AG20443 (cell line): Measurements from ENCODE around the gene ALLC.

Source experiments
- DNase-seq: peaks from one replicate; pipeline ENCODE4 v3.0.0; 2012; ENCODE audit warnings: low spot score, mixed read lengths

The ALLC gene

DNA sequence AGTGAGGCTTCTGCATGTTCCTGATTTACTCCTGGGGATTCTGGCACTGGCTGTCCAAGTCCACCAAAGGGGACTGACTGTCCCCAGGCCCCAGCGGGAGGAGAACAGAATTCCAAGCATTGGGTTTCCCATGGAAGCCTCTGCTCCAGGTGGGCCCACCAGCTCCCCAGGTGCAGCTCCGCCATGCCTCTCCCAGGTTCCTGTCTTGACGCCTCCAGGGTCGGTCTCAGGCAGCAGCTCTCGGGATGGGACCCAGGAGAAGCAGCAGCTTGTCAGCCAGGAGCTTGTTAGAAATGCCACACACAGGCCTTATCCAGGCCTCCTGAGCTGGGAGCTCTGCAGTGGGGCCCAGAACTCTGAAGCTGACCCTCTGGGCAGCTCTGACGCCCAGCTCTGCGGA, 93.3 kb downstream of the ALLC start:
- no peak for DNase-seq

DNA sequence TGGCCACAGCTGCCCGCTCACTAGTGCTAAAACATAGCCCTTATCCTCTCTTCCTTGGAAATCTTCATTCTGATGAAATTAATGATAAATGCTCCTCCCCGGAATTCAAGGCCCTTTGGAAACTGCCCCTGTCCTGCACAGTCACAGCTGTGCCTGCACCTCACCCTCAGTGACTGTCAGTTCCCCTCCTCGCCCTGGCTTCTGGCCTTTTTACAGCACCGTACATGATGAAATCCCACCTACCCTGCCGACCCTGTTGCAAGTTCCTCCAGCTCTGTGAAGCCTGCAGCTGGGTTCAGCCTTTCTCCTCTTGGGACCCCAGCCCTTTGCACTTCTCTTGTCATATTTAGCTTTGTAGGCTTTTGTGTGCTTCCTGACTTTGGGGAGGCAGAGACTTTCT, 93.8 kb downstream of the ALLC start:
- DNase-seq, result no peak
